MG63 (cell line): ENCODE data around the gene RDH16. TPM values are rescaled to one million over a fixed set of nuclear protein-coding genes. Genes with fewer than 3 reads are reported as not detected.

Source experiments
- DNase-seq: peaks from one replicate; pipeline ENCODE4 v3.0.0-alpha.2; 2020
- H3K27me3 ChIP-seq: fragments of 250-450 bp; sonication (Bioruptor Pico); 2 replicates; pipeline ENCODE4 v1.5.1; 2020; ENCODE audit warnings: mild to moderate bottlenecking, moderate library complexity
- H3K36me3 ChIP-seq: fragments of 250-450 bp; sonication (Bioruptor Pico); 2 replicates; pipeline ENCODE4 v1.5.1; 2020; ENCODE audit warnings: mild to moderate bottlenecking, moderate library complexity
- H3K4me3 ChIP-seq: fragments of 250-450 bp; sonication (Bioruptor Pico); 2 replicates; pipeline ENCODE4 v1.5.1; 2020; ENCODE audit warnings: mild to moderate bottlenecking, moderate library complexity
- H3K9me3 ChIP-seq: fragments of 250-450 bp; sonication (Bioruptor Pico); 2 replicates; pipeline ENCODE4 v1.5.1; 2020; ENCODE audit warnings: mild to moderate bottlenecking, moderate library complexity
- total RNA-seq: library from RNA; depleted of rRNA; stranded (reverse); fragments of >200 nt; shearing (Covaris generic); gene quantifications from 2 replicates; pipeline ENCODE4 v1.2.3, GENCODE V29; 2014; ENCODE audit warnings: low replicate concordance; rRNA removed

The RDH16 gene
- not detected in 2 replicates for total RNA-seq

- Histone ChIP-seq H3K4me3 (no peak within 1 kb of the TSS), H3K27me3 (peaks cover 2% of the 10 kb centered on the region; the same call in 1 of the 2 replicates), H3K36me3 (no peaks in the 10 kb centered on the region), H3K9me3 (peaks cover 4% of the 10 kb centered on the region; the same call in 1 of the 2 replicates)
- no peak for DNase-seq
Measured at GRCh38 chr12:56957229-56958052, at the start of gene RDH16. RDH16 (minus strand) TSS chr12:56957608; CDS start chr12:56957462, 146 bp downstream.

GRCh38 chr12:57006809-57007475 lies 49.5 kb upstream of the RDH16 start:
- peaks cover 28% of the 10 kb centered on the region for H3K36me3 ChIP-seq
- no peak for DNase-seq
- H3K9me3 ChIP-seq: no peaks in the 10 kb centered on the region
- H3K27me3 ChIP-seq: no peaks in the 10 kb centered on the region
- peak overlapping the region; percentile 37 for H3K4me3 ChIP-seq

GRCh38 chr12:57005980-57006808 lies 48.8 kb upstream of the RDH16 start, which contains the start of gene ZBTB39:
ZBTB39 (minus strand) TSS chr12:57006546; CDS start chr12:57004917, 1,629 bp downstream.
- H3K27me3 ChIP-seq: no peaks in the 10 kb centered on the region
- DNase-seq: peak; percentile 69

GRCh38 chr12:57004651-57005050 lies 47.2 kb upstream of the RDH16 start:
- no peaks in the 10 kb centered on the region for H3K9me3 ChIP-seq
- no peaks in the 10 kb centered on the region for H3K27me3 ChIP-seq
- H3K4me3 ChIP-seq: no peak overlapping the region
- H3K36me3 ChIP-seq: peaks cover 51% of the 10 kb centered on the region
- DNase-seq: no peak

More at GRCh38 chr12:57005980-57006808, 48.8 kb upstream of the RDH16 start, which contains the start of gene ZBTB39:
- Histone ChIP-seq H3K9me3 (no peaks in the 10 kb centered on the region), H3K4me3 (peak within 1 kb of the TSS; percentile 77), H3K36me3 (peaks cover 35% of the 10 kb centered on the region)

- Histone ChIP-seq H3K36me3 (peaks cover 58% of the 10 kb centered on the region), H3K9me3 (no peaks in the 10 kb centered on the region), H3K4me3 (no peak overlapping the region), H3K27me3 (no peaks in the 10 kb centered on the region)
- DNase-seq: no peak
Measured at GRCh38 chr12:57003395-57003794, 46.0 kb upstream of the RDH16 start.

GRCh38 chr12:57001448-57001906 lies 44.1 kb upstream of the RDH16 start:
- peak; percentile 43 for DNase-seq

GRCh38 chr12:57000393-57000792 lies 43.0 kb upstream of the RDH16 start:
- no peak for DNase-seq
- Histone ChIP-seq H3K36me3 (peaks cover 62% of the 10 kb centered on the region), H3K9me3 (no peaks in the 10 kb centered on the region)

More at GRCh38 chr12:57001448-57001906, 44.1 kb upstream of the RDH16 start:
- Histone ChIP-seq H3K9me3 (no peaks in the 10 kb centered on the region), H3K36me3 (peaks cover 62% of the 10 kb centered on the region), H3K4me3 (no peak overlapping the region), H3K27me3 (no peaks in the 10 kb centered on the region)

GRCh38 chr12:56999456-56999855 lies 42.0 kb upstream of the RDH16 start:
- peak; percentile 44 for DNase-seq
- Histone ChIP-seq H3K36me3 (peaks cover 59% of the 10 kb centered on the region), H3K9me3 (no peaks in the 10 kb centered on the region), H3K27me3 (no peaks in the 10 kb centered on the region), H3K4me3 (no peak overlapping the region)

More at GRCh38 chr12:57000393-57000792, 43.0 kb upstream of the RDH16 start:
- no peaks in the 10 kb centered on the region for H3K27me3 ChIP-seq
- H3K4me3 ChIP-seq: no peak overlapping the region

GRCh38 chr12:56998981-56999380 lies 41.6 kb upstream of the RDH16 start:
- H3K36me3 ChIP-seq: peaks cover 54% of the 10 kb centered on the region
- no peak for DNase-seq
- H3K9me3 ChIP-seq: no peaks in the 10 kb centered on the region
- no peak overlapping the region for H3K4me3 ChIP-seq
- no peaks in the 10 kb centered on the region for H3K27me3 ChIP-seq

GRCh38 chr12:56998316-56998715 lies 40.9 kb upstream of the RDH16 start:
- peaks cover 47% of the 10 kb centered on the region for H3K36me3 ChIP-seq

GRCh38 chr12:56996793-56997545 lies 39.6 kb upstream of the RDH16 start:
- H3K4me3 ChIP-seq: no peak overlapping the region
- peaks cover 34% of the 10 kb centered on the region for H3K36me3 ChIP-seq
- no peaks in the 10 kb centered on the region for H3K27me3 ChIP-seq
- H3K9me3 ChIP-seq: no peaks in the 10 kb centered on the region
- no peak for DNase-seq

More at GRCh38 chr12:56998316-56998715, 40.9 kb upstream of the RDH16 start:
- Histone ChIP-seq H3K27me3 (no peaks in the 10 kb centered on the region), H3K4me3 (no peak overlapping the region), H3K9me3 (no peaks in the 10 kb centered on the region)
- DNase-seq: no peak

- DNase-seq: no peak
- Histone ChIP-seq H3K4me3 (no peak overlapping the region), H3K27me3 (no peaks in the 10 kb centered on the region), H3K36me3 (peaks cover 24% of the 10 kb centered on the region), H3K9me3 (no peaks in the 10 kb centered on the region)
Measured at GRCh38 chr12:56995930-56996496, 38.6 kb upstream of the RDH16 start.

- Histone ChIP-seq H3K9me3 (no peaks in the 10 kb centered on the region; the same call in 1 of the 2 replicates), H3K4me3 (no peak overlapping the region), H3K36me3 (peaks cover 18% of the 10 kb centered on the region), H3K27me3 (no peaks in the 10 kb centered on the region)
- no peak for DNase-seq
Measured at GRCh38 chr12:56995201-56995929, 38.0 kb upstream of the RDH16 start.

- no peaks in the 10 kb centered on the region for H3K27me3 ChIP-seq
- H3K36me3 ChIP-seq: peaks cover 9% of the 10 kb centered on the region
- no peak for DNase-seq
- peaks cover 3% of the 10 kb centered on the region; the same call in 1 of the 2 replicates for H3K9me3 ChIP-seq
- H3K4me3 ChIP-seq: no peak overlapping the region
Measured at GRCh38 chr12:56994231-56994746, 36.9 kb upstream of the RDH16 start.

GRCh38 chr12:56993346-56993745 lies 35.9 kb upstream of the RDH16 start:
- no peaks in the 10 kb centered on the region for H3K27me3 ChIP-seq
- H3K4me3 ChIP-seq: no peak overlapping the region
- peaks cover 3% of the 10 kb centered on the region; the same call in 1 of the 2 replicates for H3K9me3 ChIP-seq
- H3K36me3 ChIP-seq: peaks cover 4% of the 10 kb centered on the region
- no peak for DNase-seq
